Amygdala (tissue), 56 donors: ENCODE measurements around the gene RHBDL3.
"Not testable (repeated sequence)": the region's sequence is repeated elsewhere in the genome, so short reads cannot be mapped to it uniquely, and the experiment has no call there.

Source experiments
- DNase-seq, 56 donors: peaks; one replicate each; lab custom pipeline; 2025; lab: John Stamatoyannopoulos, UW

Gene RHBDL3

DNA sequence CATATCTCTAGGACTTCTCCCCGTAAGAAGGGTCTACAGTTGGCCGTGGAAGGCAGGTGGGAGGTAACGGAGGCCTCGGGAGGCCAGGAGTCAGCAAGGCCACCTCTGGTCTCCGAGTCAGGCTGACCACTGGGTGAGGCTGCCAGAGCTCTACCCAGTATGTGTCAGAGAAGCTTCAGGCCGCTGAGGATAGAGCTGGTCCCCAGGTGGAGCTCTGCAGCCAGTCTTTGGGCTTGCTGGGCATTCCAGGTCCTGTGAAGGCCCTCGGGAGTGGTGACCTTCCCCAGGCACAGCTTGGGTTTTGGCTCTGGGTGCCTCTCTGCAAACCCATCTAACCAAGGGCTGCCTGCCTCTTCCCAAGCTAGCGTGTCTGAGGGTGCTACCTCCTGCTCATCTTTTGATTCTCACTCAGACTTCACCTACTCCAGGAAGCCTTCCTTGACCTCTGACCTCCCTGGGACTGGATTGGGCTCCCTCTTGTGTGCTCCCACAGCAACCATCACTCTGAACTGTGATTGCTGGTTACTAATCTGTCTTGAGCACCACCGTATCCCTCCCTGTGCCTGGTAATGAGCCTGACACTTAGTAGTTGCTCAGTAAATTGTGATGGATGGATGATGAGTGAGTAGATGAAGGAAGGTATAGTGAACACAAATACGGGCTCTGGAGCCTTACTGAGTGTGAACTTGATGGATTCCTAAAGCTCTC lies 22.3 kb downstream of the RHBDL3 start:
- DNase-seq, result no peak

- DNase-seq, result no peak
Observed at GRCh38 chr17:32288615-32289014, 23.0 kb downstream of the RHBDL3 start.

- no peak for DNase-seq
Observed at GRCh38 chr17:32289471-32290070, 23.9 kb downstream of the RHBDL3 start.

GRCh38 chr17:32292094-32292493 lies 26.5 kb downstream of the RHBDL3 start:
- no peak for DNase-seq

DNA sequence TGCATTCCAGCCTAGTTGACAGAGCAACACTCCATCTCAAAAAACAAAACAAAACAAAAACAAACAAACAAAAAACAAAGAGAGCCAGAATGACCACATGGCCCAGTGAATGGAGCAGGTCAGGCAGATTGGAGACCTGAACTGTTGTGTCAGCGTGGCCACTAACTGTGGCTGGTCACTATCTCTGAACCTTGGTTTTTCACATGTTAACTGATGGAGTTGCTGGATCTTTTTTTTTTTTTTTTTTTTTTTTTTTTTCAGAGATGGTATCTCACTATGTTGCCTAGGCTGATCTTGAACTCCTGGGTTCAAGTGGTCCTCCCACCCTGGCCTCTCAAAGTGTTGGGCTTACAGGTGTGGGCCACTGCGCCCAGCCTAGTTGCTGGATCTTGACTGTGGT lies 31.8 kb downstream of the RHBDL3 start:
- no peak for DNase-seq

GRCh38 chr17:32297860-32298259 lies 32.2 kb downstream of the RHBDL3 start:
- no peak for DNase-seq

GRCh38 chr17:32298298-32298697 lies 32.7 kb downstream of the RHBDL3 start:
- no peak for DNase-seq

- DNase-seq, result no peak
Observed at GRCh38 chr17:32298721-32299579, 33.3 kb downstream of the RHBDL3 start.

DNA sequence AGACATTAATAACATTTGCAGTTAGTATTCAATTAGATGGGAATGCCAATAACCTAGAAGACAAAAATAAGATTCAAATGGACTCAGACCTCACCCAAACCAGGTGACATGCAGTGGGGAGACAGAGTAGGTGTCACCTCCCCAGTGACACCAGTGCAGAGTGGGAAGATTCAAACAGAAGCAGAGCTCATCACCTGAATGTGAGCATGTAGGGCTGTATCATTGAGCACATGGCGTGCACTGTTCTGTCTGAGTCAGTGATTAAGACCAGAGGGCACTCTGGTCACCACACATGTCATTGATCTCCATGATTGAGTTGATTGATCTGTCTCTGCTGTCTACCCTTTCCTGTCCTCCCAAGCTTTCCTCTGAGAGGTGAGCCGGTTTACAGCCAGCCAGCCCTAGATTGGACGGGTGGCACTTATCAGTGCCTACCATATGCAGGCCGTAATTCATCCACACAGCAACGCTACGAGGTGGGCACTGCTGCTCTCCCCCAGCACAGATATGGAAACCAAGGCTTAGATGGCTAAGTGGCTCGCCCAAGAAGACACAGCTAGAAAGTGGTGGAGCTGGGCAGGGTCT lies 34.0 kb downstream of the RHBDL3 start:
- DNase-seq, result no peak

DNA sequence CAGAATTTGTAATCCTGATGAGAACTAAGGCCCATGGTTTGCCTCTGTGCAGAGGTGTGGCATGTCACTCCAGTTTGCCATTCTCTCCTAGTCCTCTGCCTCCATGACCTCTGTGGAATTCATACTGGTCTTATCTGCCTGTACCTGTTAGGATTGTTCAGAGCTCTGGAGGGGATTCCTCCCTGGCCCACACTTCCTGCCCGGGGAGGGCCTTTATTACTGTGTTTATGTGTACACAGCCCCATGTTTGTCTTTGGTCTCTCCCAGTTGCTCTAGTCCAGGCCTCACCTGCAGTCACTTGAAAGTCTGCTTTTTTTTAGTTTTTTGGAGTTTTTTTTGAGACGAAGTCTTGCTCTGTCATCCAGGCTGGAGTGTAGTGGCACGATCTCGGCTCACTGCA lies 36.4 kb downstream of the RHBDL3 start:
- no peak for DNase-seq

DNA sequence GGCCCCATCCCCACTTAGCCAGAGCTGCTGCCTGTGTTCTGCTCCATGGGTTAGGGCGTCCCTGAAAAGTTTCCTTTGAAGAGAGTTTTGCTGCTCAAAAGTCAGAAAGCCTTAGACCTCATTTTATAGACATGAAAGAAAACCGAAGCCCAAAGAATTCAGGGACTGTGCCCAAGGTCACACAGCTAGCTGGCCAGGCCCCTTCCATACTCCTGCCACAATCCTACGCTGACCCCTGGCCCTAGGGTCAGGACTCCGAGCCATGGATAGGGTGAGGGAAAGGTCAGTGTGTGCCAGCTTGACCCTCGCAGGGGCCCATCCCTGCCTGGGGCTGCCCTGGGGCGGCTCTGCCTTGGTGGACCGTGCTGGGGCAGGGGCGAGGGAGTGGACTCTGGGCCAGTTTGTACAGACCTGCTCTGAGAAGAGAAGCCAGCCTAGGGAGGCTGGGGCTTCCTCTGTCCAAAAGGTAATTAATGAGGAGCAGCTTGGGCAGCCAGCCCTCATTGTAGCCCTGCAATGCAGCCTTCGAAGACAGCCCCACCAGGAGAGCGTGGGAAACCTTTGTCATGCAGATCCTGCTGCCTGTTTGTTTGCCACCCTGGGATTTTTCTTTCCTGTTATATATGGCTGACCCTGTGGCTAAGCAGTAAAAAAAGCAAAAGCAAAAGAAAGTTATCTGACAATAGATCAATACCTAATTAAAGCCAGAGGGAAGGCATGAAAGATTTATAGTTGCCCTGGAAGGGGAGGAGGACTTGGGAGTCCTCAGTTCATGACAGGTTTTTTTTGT lies 37.4 kb downstream of the RHBDL3 start:
- DNase-seq, result no peak

GRCh38 chr17:32303781-32304288 lies 38.2 kb downstream of the RHBDL3 start:
- DNase-seq, result peak in 1 of 56 donors; percentile 10

DNA sequence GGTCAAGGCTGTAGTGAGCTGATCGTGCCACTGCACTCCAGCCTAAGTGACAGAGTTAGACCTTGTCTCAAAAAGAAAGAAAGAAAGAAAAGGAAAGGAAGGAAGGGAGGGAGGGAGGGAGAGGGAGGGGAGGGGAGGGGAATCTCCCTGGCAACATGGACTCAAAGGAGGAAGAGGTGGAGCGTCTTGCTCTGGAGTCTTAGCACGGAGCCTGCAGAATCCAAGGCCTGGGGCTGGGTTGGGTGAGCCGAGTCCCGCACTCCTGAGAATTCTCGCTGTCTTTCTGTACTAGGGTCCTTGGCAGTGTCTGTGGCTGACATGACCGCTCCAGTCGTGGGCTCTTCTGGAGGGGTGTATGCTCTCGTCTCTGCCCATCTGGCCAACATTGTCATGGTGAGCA lies 39.4 kb downstream of the RHBDL3 start:
- no peak for DNase-seq

DNA sequence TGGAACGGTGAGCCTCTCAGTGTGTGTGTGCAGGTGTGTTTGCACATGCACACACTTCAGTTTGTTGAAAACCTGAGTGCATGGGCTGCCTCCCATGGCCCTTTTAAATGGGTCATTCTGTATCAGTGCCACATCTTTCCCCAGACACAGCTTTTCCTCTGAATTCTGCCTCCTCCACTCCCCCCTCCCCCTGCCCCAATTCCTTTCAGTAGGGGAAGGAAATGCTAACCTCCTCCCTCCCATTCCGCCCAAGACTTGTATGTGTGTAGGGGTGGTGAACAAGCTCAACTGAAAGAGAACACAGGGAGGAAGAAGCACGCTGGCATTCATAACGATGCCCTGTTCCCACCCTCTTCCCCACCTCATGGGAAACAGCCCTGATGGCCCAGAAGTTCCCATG lies 42.0 kb downstream of the RHBDL3 start:
- no peak for DNase-seq

DNA sequence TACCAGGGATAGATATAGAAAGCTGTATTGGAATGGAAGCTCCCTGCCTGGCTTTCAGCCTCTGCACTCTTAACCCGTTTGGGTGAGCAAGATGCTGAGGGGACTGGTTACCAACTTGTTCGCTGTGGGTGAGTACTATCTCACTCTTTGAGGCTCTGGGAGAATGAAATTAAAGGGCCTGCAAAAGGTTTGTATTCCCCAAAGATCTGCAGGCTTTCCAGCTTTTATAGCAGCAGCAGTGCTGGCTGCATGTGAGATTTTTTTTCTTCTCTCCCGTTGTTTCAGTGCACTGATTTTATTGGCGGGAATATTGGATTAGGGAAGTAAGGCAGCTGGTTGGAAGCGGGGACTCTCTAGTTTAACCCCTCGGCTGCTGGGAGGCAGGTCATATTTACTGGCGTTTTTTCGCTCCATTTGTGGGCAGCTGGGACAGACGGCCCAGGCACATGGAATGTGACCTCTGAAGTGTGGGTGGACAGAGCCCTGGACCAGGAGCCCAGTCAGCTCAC lies 45.5 kb downstream of the RHBDL3 start:
- peak in 4 of 56 donors; percentile 1 to 14 (median 8) for DNase-seq

DNA sequence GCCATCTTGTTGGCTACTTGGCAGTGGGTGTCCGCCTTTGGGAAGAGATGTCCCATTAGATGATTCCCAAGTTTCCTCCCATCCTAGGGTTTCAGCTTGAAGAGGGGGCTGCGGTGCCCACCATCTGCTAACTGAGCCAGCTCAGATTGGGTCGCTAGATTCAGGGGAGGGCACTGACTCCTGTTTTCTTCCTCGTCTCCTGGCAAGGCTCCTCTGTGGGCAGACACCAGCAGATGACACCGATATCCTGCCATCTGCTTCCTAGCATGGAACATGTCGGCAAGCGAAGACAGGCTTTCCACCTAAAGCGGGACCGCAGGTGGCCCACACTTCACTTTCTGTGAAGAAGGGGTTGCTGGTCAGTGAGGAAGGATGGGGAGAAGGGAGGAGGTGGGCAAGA lies 49.0 kb downstream of the RHBDL3 start:
- DNase-seq, result no peak

DNA sequence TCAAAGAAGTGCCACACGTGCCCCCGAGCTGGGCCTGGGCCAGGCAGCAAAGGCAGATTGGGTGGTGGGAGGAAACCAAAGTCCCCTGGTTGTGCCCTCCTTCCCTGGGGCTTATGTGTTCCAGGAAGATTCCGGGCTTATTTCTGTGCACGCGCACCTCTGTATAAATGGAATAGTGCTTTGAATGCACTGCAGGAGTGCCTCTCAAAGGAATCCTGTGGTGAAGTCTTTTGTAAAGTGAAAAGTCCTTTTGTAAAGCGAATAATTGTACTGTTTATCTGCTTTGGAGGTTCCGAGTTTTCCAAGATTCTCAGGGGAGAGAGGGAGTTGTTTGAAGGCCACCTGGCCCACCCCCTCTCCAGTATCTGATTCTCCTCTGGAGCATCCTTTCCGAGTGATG lies 49.5 kb downstream of the RHBDL3 start:
- no peak for DNase-seq

DNA sequence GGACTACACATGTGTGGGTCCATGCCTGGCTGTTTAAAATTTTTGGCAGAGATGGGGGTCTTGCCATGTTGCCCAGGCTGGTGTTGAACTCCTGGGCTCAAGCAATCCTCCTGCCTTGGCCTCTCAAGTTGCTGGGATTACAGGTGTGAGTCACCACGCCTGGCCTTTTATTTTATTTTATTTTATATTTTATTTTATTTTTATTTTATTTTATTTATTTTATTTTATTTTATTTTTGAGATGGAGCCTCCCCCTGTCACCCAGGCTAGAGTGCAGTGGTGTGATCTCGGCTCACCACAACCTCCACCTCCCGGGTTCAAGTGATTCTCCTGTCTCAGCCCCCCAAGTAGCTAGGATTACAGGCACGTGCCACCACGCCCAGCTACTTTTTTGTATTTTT lies 51.0 kb downstream of the RHBDL3 start:
- not testable (repeated sequence) for DNase-seq

GRCh38 chr17:32317353-32317752 lies 51.7 kb downstream of the RHBDL3 start:
- no peak for DNase-seq

DNA sequence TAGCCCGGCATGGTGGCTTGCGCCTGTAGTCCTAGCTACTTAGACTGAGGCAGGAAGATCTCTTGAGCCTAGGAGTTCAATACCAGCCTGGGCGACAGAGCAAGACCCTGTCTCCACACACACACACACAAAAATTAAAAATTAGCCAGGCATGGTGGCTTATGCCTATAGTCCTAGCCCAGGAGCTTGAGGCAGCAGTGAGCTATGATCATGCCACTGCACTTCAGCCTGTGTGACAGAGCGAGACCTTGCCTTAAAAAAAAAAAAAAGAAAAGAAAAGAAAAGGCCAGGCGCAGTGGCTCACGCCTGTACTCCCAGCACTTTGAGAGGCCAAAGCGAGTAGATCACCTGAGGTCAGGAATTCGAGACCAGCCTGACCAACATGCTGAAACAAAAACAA lies 52.4 kb downstream of the RHBDL3 start:
- DNase-seq, result no peak
